Astrocyte (in vitro differentiated cells and primary cell): ENCODE data around the gene RASIP1.

ENCODE experiments used
- EZH2 ChIP-seq: IDR thresholded peaks from 2 replicates; pipeline ENCODE4 v1.6.1; 2012; ENCODE audit warnings: mild to moderate bottlenecking, low read length, inconsistent platforms; ENCODE audit not compliant: insufficient read depth
- TF ChIP-seq, protein P1 (sequence below): IDR thresholded peaks from 2 replicates; pipeline ENCODE4 v1.5.1; 2011; ENCODE audit warnings: low read depth, mild to moderate bottlenecking, inconsistent platforms, low read length, moderate library complexity; ENCODE audit not compliant: insufficient read depth

GRCh38 chr19:48671446-48671995 lies 68.9 kb downstream of the RASIP1 start:
- TF ChIP-seq, protein P1, sequence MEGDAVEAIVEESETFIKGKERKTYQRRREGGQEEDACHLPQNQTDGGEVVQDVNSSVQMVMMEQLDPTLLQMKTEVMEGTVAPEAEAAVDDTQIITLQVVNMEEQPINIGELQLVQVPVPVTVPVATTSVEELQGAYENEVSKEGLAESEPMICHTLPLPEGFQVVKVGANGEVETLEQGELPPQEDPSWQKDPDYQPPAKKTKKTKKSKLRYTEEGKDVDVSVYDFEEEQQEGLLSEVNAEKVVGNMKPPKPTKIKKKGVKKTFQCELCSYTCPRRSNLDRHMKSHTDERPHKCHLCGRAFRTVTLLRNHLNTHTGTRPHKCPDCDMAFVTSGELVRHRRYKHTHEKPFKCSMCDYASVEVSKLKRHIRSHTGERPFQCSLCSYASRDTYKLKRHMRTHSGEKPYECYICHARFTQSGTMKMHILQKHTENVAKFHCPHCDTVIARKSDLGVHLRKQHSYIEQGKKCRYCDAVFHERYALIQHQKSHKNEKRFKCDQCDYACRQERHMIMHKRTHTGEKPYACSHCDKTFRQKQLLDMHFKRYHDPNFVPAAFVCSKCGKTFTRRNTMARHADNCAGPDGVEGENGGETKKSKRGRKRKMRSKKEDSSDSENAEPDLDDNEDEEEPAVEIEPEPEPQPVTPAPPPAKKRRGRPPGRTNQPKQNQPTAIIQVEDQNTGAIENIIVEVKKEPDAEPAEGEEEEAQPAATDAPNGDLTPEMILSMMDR = no peak
- TF ChIP-seq EZH2 = no peak
